SKM-1 (cell line): ENCODE data around the gene TEC.

Experiments used
- DNase-seq: peaks from one replicate; lab custom pipeline; 2025; ENCODE audit not compliant: unreplicated experiment; lab: John Stamatoyannopoulos, UW

Gene TEC

GRCh38 chr4:48093991-48094416 lies 175.6 kb downstream of the TEC start:
- DNase-seq = no peak

DNA sequence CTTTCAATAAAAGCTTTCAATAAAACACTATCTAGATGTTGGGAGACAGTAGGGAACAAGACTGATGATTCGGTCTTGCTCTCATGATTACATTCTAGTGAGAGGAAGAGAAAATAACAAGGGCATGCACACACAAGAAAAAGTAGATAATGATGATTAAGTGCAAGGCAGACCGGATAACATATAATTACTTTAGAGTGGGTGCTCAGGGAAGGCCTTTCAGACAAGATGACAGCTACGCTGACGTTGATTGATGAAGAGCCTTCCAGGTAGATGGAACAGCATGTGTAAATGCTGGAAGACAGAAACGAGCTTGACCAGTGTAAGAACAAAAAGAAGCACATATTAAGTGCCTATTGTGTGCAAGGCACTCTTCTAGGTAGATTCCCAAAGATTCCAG lies 179.0 kb downstream of the TEC start:
- DNase-seq = no peak

DNA sequence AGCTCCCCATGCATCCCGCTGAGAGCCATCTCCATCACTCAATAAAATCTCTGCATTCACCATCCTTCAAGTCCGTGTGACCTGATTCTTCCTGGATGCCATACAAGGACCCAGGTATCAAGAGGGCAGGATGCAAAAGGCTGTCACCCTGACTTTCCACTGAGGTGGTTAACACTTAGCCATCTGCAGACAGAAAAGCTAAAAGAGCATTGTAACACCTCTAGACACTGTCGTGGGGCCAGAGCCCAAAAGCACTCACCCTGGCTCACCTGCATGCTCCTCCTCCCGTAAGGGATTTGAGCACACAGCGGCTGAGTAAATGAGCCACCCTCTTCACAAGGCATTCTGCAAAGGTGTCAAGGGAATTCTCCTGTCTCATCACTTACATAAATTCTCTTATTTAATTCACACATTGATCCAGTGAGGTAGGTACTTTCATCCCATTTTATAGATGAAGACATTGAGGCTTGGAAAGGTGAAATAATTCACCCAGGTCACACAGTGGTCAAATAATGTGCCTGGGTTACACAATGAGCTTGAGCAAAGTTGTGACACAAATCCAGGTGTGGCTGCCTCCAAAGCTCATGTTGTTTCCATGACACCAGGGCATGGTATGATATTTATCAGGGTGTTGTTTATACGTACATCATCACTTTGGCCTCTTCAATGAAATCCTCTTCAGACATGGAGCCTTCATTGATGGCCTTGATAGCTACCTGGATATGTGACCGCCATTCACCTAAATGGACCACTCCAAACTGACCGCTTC lies 183.6 kb downstream of the TEC start:
- DNase-seq = no peak
